Ecto neural progenitor cell (in vitro differentiated cells): ENCODE results near the gene FA2H.
"Not testable (repeated sequence)": the region's sequence is repeated elsewhere in the genome, so short reads cannot be mapped to it uniquely, and the experiment has no call there.

Experiments used
- DNase-seq: peaks from one replicate; pipeline ENCODE4 v3.0.0-alpha.2; 2018; ENCODE audit warnings: low spot score

The FA2H gene

DNA sequence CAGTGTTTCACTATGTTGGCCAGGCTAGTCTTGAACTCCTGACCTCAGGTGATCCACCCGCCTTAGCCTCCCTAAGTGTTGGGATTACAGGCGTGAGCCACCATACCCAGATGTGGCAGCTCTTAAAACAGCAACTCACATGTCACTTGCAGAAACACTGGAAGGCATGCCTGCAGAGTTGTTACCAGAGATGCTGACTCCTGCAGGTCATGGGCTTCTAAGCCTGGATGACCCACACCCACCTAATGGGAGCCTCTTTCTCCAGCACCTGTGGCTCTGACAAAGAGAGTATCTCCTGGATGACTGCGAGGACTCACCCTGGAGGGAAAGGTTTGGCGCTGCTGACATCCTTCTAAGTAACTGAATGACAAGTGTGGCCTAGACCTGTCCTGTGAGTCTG lies 96.8 kb downstream of the FA2H start:
- no peak for DNase-seq

GRCh38 chr16:74673876-74674275 lies 100.7 kb downstream of the FA2H start:
- DNase-seq = no peak

GRCh38 chr16:74668877-74669276 lies 105.7 kb downstream of the FA2H start:
- not testable (repeated sequence) for DNase-seq

DNA sequence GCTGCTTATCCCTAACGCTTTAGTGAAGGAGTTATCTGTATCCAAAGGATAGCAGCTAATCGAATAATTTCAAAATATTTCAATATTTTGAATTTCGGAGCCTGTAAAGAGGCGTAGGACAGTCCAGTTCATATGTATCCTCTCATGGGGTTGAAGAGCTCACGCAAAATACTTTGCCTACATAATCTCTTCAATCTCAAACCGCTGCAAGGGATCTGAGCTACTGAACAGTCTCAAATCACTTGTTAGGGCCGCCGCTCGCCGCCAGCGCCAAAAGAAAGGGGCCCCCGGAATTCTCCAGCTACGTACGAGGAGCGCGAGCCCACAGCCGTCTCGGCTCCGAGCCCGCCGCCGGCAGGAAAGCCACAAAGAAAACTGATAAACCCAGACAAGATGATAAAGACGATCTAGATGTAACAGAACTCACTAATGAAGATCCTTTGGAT lies 107.3 kb downstream of the FA2H start:
- peak; percentile 68 for DNase-seq

DNA sequence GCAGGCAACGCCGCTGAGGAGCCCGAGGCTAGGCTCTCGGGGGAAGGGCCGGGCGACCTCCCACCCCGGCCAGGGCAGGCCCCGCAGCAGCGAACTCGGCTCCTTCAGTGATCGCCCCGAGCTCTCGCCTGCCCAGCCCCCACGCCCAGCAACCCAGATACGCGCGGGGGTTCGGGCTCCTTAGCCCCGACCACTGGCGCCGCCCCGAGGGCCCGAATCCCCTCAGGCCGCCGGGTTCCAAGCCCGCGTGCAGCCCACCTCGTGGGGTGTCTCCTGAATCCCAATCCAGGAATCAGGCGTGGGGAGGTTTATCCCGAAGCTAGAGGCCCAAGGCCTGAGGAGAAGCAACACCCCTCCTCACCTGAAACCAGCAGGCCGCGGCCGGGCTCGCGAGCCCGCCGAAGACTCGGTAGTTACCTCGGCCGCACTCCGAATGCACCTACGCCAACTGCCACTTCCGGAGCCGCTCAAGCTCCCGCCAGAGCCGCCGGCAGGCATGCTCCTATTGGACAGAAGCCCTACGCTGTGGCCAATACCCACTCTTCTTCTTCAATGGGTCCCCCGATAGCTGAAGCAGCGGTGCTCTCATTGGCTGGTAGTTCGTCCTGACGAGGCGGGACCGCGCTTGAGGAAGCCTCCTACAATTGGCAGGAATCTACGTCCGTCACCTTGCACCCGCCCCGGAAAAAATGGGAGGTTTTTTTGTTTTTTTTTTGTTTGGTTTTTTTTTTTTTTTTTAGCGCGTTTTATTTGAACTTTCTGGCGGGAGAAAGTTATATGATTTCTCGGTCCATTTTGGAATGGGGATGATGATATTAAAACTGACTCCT lies 108.0 kb downstream of the FA2H start, which contains the start of gene RFWD3:
TSS of gene RFWD3 (minus strand) at position 453 of the 830 bp plus-strand sequence. CDS start 5,428 bp downstream, outside the sequence.
- DNase-seq = peak; percentile 96

- no peak for DNase-seq
Measured at GRCh38 chr16:74666010-74666421, 108.6 kb downstream of the FA2H start.
